K562 (cell line): ENCODE results near the gene GLMP. TPM values are rescaled to one million over a fixed set of nuclear protein-coding genes. Genes with fewer than 3 reads are reported as not detected.
A peak's percentile ranks its signal among the peaks of the same experiment; 100 is the strongest.

Experiments
- CXXC5 ChIP-seq: fragments of 250-450 bp; sonication (Bioruptor Pico); IDR thresholded peaks from 2 replicates; pipeline ENCODE4 v1.8.0; 2022; ENCODE audit warnings: inconsistent platforms, mild to moderate bottlenecking, moderate library complexity
- DACH1 ChIP-seq: fragments of 450-650 bp; IDR thresholded peaks from 2 replicates; pipeline ENCODE4 v1.6.1; 2018; ENCODE audit not compliant: partially characterized antibody
- LARP7 ChIP-seq: fragments of 450-650 bp; IDR thresholded peaks from 2 replicates; pipeline ENCODE4 v1.6.1; 2016
- MAZ ChIP-seq, 2 experiments: fragments of 450-650 bp in 1 of 2; sonication (generic) in 1 of 2; formaldehyde crosslinking; IDR thresholded peaks in 1 of 2; conservative IDR thresholded peaks in 1 of 2; 2 replicates each; pipeline versions ENCODE4 v1.4.0 to v1.5.0; 2020; ENCODE audit warnings: mild to moderate bottlenecking in 1 of 2, missing genetic modification reagents in 1 of 2
- MECOM ChIP-seq: fragments of 250-450 bp; sonication (Bioruptor Pico); IDR thresholded peaks from 2 replicates; pipeline ENCODE4 v1.8.0; 2022; ENCODE audit warnings: inconsistent platforms
- NCOA6 ChIP-seq: fragments of 450-650 bp; IDR thresholded peaks from 2 replicates; pipeline ENCODE4 v1.6.1; 2017; ENCODE audit warnings: mild to moderate bottlenecking
- NFE2L1 ChIP-seq: fragments of 450-650 bp; IDR thresholded peaks from 2 replicates; pipeline ENCODE4 v1.6.1; 2016; ENCODE audit warnings: missing genetic modification characterization, low read depth, mild to moderate bottlenecking, missing compliant biosample characterization, moderate library complexity, borderline replicate concordance
- PCBP2 ChIP-seq: fragments of 200-400 bp; formaldehyde crosslinking; IDR thresholded peaks from 2 replicates; pipeline ENCODE4 v1.6.1; 2018; ENCODE audit warnings: low read length, low read depth, mild to moderate bottlenecking, moderate library complexity; ENCODE audit not compliant: poor library complexity, severe bottlenecking
- SP2 ChIP-seq: IDR thresholded peaks from 2 replicates; pipeline ENCODE4 v1.6.1; 2011; ENCODE audit warnings: mild to moderate bottlenecking, low read depth, low read length, moderate library complexity; ENCODE audit not compliant: poor library complexity, severe bottlenecking; ENCODE audit errors: extremely low read depth
- TAL1 ChIP-seq: fragments of 450-650 bp; IDR thresholded peaks from 2 replicates; pipeline ENCODE4 v1.6.1; 2016; ENCODE audit warnings: mild to moderate bottlenecking
- TFAM ChIP-seq: fragments of 250-450 bp; sonication (Bioruptor Pico); conservative IDR thresholded peaks from 2 replicates; pipeline ENCODE4 v1.5.0; 2021; ENCODE audit warnings: mild to moderate bottlenecking, moderate library complexity
- polyA plus RNA-seq, 8 experiments: library from polyadenylated mRNA; depleted of rRNA in 4 of 8; stranded (reverse) in 5 of 8; unstranded in 3 of 8; fragments of >200 nt; fragmentation: Nextera tagmentation in 2 of 8; fragmentation: Illumina TruSeq in 1 of 8; extraction: Ambion mirVana in 2 of 8; extraction: Trizol in 1 of 8; gene quantifications; 2 replicates each; pipeline versions ENCODE4 v1.2.1 to v1.2.3, GENCODE V29; 2011 to 2014; ENCODE audit warnings: inconsistent platforms in 1 of 8, missing spikeins in 1 of 8
- total RNA-seq, 7 experiments: library from RNA; depleted of rRNA in 6 of 7; stranded (reverse); fragments of >200 nt in 6 of 7; fragmentation: Illumina TruSeq in 2 of 7; extraction: Trizol in 2 of 7; gene quantifications; 2 replicates each; pipeline versions ENCODE4 v1.2.1 to v1.2.3, GENCODE V29; 2011 to 2021; ENCODE audit warnings: low replicate concordance in 1 of 7
- TF ChIP-seq, protein P1 (sequence below), 2 experiments: fragments of 450-650 bp; formaldehyde crosslinking in 1 of 2; IDR thresholded peaks; 2 replicates each; pipeline versions ENCODE4 v1.4.0 to v1.6.1; 2014 to 2020; ENCODE audit warnings: mild to moderate bottlenecking in 2 of 2, borderline replicate concordance in 1 of 2, low read depth in 1 of 2
- TF ChIP-seq, protein P2 (sequence below): fragments of 450-650 bp; IDR thresholded peaks from 2 replicates; pipeline ENCODE4 v1.6.1; 2016; ENCODE audit warnings: low read depth, mild to moderate bottlenecking, moderate library complexity
- TF ChIP-seq, protein P3 (sequence below): fragments of 450-650 bp; IDR thresholded peaks from 2 replicates; pipeline ENCODE4 v1.6.1; 2016; ENCODE audit warnings: antibody characterized with exemption
- TF ChIP-seq, protein P4 (sequence below): sonication (generic); formaldehyde crosslinking; IDR thresholded peaks from 2 replicates; pipeline ENCODE4 v1.5.0; 2020; ENCODE audit warnings: missing genetic modification reagents
- TF ChIP-seq, protein P5 (sequence below): sonication (generic); formaldehyde crosslinking; IDR thresholded peaks from 2 replicates; pipeline ENCODE4 v1.8.0; 2022; ENCODE audit warnings: missing genetic modification reagents, mild to moderate bottlenecking, moderate library complexity, borderline replicate concordance

Gene GLMP
- total and polyA plus RNA-seq, 9 of the 15 experiments (the other 6 are each of a cell fraction or from before 2014, with no cell fraction given): 8.3 to 28.2 (median 22.4) TPM

DNA sequence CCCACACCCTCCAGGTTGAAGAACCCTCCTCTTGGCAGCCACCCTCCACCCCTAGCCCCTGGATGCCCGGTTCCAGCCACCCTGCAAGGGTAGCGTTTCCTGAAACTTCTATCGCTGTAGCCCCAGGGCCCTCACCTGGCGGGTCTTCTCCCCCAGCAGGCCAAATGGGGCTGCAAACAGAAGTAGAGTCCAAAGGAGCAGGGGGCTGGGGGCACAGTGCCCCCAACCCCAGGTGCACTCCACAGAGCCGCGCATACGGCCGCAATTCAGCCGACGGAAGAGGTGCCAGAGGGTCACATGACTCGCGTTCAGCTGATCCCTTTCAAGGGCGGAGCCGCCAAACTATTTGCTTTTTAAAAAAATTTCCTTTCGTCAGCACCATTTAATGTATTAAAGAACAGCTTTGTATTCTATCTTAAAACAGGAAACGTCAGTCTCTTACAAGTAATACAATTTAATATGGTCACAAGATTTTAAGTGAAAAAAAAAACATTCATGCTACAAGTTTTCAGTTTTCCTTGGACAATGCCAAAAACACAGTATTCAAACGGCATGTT is at the start of gene GLMP (continued):
- TF ChIP-seq, protein P1, sequence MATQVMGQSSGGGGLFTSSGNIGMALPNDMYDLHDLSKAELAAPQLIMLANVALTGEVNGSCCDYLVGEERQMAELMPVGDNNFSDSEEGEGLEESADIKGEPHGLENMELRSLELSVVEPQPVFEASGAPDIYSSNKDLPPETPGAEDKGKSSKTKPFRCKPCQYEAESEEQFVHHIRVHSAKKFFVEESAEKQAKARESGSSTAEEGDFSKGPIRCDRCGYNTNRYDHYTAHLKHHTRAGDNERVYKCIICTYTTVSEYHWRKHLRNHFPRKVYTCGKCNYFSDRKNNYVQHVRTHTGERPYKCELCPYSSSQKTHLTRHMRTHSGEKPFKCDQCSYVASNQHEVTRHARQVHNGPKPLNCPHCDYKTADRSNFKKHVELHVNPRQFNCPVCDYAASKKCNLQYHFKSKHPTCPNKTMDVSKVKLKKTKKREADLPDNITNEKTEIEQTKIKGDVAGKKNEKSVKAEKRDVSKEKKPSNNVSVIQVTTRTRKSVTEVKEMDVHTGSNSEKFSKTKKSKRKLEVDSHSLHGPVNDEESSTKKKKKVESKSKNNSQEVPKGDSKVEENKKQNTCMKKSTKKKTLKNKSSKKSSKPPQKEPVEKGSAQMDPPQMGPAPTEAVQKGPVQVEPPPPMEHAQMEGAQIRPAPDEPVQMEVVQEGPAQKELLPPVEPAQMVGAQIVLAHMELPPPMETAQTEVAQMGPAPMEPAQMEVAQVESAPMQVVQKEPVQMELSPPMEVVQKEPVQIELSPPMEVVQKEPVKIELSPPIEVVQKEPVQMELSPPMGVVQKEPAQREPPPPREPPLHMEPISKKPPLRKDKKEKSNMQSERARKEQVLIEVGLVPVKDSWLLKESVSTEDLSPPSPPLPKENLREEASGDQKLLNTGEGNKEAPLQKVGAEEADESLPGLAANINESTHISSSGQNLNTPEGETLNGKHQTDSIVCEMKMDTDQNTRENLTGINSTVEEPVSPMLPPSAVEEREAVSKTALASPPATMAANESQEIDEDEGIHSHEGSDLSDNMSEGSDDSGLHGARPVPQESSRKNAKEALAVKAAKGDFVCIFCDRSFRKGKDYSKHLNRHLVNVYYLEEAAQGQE (IDR thresholded peaks at IDR 0.05; ENCODE audit: borderline replicate concordance): peak; percentile 64
- TF ChIP-seq, protein P1 (CRISPR knock-in tag; IDR thresholded peaks at IDR 0.05; ENCODE audit: low read depth): no peak
- TF ChIP-seq TFAM (no peak), CXXC5 (CRISPR knock-in tag) (peak; percentile 69), TAL1 (no peak), SP2 (no peak), NCOA6 (no peak), DACH1 (peak; percentile 74), NFE2L1 (tag) (no peak), PCBP2 (no peak), LARP7 (no peak), MECOM (CRISPR knock-in tag) (no peak), MAZ (CRISPR knock-in tag; conservative IDR thresholded peaks at IDR 0.05 in 1 of 2, IDR thresholded peaks at IDR 0.05 in 1 of 2) (peak in 1 of 2 experiments; percentile 31; a peak in 1 of 4 replicates)
- TF ChIP-seq, protein P2, sequence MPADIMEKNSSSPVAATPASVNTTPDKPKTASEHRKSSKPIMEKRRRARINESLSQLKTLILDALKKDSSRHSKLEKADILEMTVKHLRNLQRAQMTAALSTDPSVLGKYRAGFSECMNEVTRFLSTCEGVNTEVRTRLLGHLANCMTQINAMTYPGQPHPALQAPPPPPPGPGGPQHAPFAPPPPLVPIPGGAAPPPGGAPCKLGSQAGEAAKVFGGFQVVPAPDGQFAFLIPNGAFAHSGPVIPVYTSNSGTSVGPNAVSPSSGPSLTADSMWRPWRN: no peak
- TF ChIP-seq, protein P3, sequence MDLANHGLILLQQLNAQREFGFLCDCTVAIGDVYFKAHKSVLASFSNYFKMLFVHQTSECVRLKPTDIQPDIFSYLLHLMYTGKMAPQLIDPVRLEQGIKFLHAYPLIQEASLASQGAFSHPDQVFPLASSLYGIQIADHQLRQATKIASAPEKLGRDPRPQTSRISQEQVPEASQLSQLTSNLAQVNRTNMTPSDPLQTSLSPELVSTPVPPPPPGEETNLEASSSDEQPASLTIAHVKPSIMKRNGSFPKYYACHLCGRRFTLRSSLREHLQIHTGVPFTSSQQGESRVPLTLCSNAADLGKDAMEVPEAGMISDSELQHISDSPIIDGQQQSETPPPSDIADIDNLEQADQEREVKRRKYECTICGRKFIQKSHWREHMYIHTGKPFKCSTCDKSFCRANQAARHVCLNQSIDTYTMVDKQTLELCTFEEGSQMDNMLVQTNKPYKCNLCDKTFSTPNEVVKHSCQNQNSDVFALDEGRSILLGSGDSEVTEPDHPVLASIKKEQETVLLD: no peak
- TF ChIP-seq, protein P4, sequence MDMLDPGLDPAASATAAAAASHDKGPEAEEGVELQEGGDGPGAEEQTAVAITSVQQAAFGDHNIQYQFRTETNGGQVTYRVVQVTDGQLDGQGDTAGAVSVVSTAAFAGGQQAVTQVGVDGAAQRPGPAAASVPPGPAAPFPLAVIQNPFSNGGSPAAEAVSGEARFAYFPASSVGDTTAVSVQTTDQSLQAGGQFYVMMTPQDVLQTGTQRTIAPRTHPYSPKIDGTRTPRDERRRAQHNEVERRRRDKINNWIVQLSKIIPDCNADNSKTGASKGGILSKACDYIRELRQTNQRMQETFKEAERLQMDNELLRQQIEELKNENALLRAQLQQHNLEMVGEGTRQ (CRISPR knock-in tag): peak; percentile 97
- TF ChIP-seq, protein P5, sequence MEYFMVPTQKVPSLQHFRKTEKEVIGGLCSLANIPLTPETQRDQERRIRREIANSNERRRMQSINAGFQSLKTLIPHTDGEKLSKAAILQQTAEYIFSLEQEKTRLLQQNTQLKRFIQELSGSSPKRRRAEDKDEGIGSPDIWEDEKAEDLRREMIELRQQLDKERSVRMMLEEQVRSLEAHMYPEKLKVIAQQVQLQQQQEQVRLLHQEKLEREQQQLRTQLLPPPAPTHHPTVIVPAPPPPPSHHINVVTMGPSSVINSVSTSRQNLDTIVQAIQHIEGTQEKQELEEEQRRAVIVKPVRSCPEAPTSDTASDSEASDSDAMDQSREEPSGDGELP (CRISPR knock-in tag): peak; percentile 97
